Activated CD8-positive, alpha-beta memory T cell treated with anti-CD3 and anti-CD28 coated beads for 36 hours (primary cell): Measurements from ENCODE around the gene CRB3. TPM values are rescaled to one million over a fixed set of nuclear protein-coding genes. Genes with fewer than 3 reads are reported as not detected.

Experiments used
- CTCF ChIA-PET: fragments of 350-600 bp; sonication (Branson Sonifier 250); formaldehyde crosslinking; loops from one replicate; lab custom pipeline; 2021; ENCODE audit warnings: antibody characterized with exemption; lab: Charles Lee
- POLR2A ChIA-PET: fragments of 350-600 bp; sonication (Branson Sonifier 250); formaldehyde crosslinking; loops from one replicate; lab custom pipeline; 2021; ENCODE audit warnings: antibody characterized with exemption; lab: Charles Lee
- total RNA-seq, 2 experiments: library from RNA; stranded (reverse); gene quantifications; one replicate each; pipeline ENCODE4 v1.2.3, GENCODE V29; 2021

Gene CRB3
- total RNA-seq, 2 experiments from 2014 or later = 0.38 to 0.75 TPM

DNA sequence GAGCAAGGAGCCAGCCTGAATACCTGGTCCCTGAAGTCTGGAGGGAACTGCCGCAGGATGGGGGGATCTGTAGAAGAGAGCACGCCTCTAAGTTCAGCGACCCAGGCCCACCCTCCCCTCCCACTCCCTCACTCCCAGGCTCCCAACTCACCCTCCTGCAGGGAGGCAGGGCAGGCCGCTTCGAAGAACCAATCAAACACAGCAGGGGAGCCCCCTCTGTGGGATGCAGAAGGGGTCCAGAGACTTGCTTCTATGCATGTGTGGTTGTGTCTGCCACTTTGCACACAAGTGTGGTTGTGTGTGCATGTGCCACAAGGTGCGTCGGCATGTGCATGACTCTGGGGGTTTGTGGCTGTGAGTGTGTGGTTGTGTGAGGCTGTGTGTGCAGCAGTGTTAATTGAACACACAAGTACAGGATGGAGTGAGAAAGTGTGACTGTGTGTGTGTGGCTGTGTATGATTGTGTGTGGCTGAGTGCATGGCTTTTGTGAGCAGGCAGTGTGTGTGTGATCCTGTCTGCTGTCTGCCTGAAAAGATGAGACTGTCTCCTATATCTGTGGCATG lies 15.8 kb downstream of the CRB3 start:
- CTCF ChIA-PET = interaction anchor here (1.7 to 2.7 kb wide), 2 partner anchors 25 to 259 kb away, joined by 5 to 8 read pairs; no protein-coding TSS in a partner anchor
- POLR2A ChIA-PET = no interaction called here

DNA sequence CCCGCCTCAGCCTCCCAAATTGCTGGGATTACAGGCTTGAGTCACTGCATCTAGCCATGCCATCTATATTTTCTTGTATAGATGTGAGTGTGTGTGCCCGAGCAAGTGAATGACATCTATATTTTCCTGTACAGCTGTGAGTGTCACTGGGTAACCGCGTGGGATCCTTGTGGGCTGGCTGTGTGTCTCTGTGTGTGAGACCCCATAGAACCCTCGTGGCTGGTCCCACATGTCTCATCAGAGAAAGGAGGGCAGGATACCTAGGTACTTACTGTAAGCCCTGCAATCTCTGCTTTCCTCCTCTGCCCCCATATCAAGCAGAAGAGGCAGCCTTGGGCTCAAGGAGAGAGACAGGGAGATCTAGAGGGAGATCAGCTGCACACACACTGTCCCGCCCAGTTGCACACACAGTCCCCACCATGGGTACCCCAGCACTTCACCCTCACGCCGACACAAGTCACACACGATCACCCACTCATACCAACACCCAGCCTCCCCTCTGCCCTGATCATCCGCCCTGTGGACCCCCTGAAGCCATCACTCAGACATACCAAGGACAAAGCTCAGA lies 16.9 kb downstream of the CRB3 start:
- ChIA-PET POLR2A (interaction anchor here (0.5 to 1.7 kb wide), 13 partner anchors 8 to 1255 kb away, joined by 3 to 10 read pairs (median 3); partner anchors contain the start of genes GTF2F1, KHSRP, TUBB4A and VAV1), CTCF (interaction anchor here (0.6 to 2.7 kb wide), 12 partner anchors 9 to 295 kb away, joined by 3 to 11 read pairs (median 4); partner anchors contain the start of genes CLPP, KHSRP and SLC25A23)

DNA sequence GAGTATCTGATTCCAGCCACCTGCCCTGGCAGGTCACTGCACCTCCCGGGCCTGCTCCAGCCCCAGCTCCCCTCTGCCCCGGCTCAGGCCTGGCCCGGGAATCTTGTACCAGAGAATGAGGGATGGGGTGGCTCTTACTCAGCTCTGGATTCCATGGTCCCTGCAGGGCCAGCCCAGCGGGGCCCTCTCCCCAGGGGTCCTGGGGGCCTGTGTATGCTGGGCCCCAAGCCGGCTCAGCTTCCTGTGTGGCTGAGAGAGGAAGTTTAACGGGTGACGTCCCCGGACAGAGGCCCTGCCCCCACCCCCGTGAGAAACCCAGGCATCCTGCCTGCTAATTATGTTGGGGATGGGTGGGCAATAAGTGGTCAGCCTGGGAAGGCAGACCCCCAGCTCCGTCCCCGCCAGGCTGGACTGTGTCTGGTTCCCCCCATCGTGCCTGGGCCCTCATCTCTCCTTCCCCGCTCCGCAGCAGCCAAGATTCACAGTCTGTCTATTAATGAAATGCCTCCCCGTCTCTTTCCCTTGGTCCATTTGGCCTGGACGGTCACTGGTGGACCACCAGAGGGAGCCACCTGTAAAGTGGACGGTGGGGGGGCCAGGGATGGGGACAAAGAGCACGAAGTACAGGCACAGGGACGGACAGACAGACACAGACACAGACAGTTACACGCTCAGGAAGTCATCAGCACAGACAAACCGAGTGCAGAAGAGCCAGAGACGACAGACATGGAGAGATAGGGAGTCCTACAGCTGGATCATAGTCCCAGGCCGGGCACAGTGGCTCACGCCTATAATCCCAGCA lies 17.7 kb downstream of the CRB3 start, which contains the start of gene DENND1C:
DENND1C (minus strand) TSS at position 247 of the 802 bp plus-strand sequence; CDS start at position 155, 92 bp downstream.
- CTCF ChIA-PET = interaction anchor here (0.6 to 2.7 kb wide), 12 partner anchors 9 to 290 kb away, joined by 3 to 11 read pairs (median 4); partner anchors contain the start of genes KHSRP and SLC25A23
- POLR2A ChIA-PET = interaction anchor here (0.5 to 1.7 kb wide), 14 partner anchors 8 to 319 kb away, joined by 3 to 10 read pairs (median 3); partner anchors contain the start of genes GTF2F1, KHSRP, TUBB4A and VAV1

DNA sequence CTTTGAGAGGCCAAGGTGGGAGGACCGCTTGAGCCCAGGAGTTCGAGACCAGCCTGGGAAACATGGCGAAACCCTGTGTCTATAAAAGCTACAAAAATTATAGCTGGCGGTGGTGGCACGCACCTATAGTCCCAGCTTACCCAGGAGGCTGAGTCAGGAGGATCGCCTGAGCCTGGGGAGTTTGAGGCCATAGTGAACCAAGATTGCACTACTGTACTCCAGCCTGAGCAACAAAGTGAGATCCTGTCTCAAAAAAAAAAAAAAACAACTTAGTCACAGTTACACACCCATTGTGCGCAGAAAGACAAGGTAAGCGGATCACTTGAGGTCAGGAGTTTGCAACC lies 18.2 kb downstream of the CRB3 start:
- CTCF ChIA-PET = interaction anchor here (0.6 to 2.7 kb wide), 6 partner anchors 8 to 289 kb away, joined by 3 to 11 read pairs (median 5); no protein-coding TSS in a partner anchor
- POLR2A ChIA-PET = interaction anchor here (1.1 to 1.7 kb wide), 2 partner anchors 57 to 319 kb away, joined by 3 to 10 read pairs; partner anchors contain the start of gene KHSRP

DNA sequence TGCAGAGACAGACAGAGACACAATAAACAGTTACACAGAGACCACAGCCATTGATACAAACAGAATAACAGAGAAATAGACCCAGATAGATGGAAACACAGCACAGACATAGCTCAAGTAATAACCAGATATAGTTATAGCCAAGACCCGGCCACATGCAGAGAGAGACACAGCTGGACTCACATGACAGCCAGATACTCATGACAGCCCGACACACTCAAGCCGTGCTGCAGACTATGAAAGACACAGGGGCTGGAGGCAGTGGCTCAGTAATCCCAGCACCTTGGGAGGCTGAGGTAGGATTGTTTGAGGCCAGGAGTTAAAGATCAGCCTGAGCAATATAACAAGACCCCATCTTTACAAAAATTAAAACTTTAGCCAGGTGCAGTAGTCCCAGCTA lies 19.2 kb downstream of the CRB3 start:
- ChIA-PET CTCF (no interaction called here), POLR2A (no interaction called here)

DNA sequence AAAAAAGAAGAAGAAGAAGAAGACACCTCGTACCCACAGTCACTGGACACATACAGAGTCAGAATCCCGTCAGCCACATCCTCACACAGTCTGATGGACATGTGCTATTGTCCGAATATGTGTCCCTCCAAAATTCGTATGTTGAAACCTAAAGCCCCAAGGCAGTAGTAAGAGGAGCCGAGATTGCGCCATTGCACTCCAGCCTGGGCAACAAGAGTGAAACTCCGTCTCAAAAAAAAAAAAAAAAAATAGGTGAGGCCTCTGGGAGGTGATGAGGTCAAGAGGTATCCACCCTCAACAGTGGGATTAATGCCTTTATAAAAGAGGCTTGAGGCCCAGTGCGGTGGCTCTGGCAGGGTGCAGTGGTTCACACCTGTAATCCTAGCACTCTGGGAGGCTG lies 20.2 kb downstream of the CRB3 start:
- CTCF ChIA-PET = no interaction called here
- POLR2A ChIA-PET = no interaction called here

DNA sequence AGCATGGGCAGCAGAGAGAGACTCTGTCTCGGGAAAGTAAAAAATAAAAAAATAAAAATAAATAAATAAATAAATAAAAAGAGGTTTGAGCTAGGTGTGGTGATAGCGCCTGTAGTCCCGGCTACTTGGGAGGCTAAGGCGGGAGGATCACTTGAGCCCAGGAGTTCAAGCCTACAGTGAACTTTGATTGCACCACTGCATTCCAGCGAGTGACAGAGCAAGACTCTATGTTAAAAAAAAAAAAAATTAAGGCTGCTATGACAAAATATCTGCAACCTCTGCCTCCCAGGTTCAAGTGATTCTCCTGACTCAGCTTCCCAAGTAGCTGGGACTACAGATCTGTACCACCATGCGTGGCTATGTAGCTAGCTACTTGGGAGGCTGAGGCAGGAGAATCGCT lies 20.8 kb downstream of the CRB3 start:
- CTCF ChIA-PET = no interaction called here
- POLR2A ChIA-PET = interaction anchor here (0.7 kb wide), 1 partner anchor 426 kb away, joined by 3 read pairs; no protein-coding TSS in a partner anchor

DNA sequence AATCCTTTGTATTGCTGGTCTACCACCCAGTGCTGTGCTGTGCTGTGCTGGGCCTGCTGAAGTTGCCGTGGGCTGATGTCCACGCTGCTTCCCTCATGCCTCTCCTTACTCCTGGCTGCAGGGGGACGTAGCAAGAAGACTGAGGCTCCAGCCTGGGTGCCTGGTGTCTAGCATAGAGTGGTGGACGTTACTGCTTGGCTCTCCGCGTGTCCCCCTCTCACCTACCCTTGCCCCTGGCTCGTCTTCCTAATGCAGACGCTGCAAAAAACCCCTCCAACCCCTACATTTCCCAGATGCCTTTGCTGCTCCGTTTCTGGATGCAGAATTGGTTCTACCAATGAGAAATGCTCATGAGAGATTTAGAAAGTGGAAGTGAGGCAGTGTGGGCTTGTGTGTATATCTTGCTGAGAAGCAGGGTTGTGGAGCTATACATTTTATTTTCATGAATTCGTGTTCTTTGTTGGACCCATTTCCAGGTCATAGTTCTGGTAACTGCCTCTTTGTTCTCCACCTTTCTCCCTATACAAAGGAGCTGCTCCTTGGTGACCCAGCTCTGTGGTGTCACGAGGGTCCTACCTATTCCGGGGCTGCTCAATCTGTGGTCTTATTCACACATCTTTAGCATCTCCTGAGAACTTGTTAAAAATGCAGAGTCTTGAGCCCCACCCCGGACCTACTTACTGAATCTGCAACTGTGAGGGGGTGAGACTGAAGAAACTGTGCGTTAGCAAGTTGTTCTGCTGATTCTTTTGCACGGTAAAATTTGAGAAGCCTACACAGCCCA lies 25.4 kb downstream of the CRB3 start:
- POLR2A ChIA-PET = interaction anchor here (0.6 to 1.2 kb wide), 3 partner anchors 8 to 161 kb away, joined by 3 to 5 read pairs (median 5); partner anchors contain the start of gene DENND1C
- CTCF ChIA-PET = interaction anchor here (1.0 to 2.6 kb wide), 3 partner anchors 8 to 24 kb away, joined by 3 to 11 read pairs (median 6); partner anchors contain the start of gene DENND1C

DNA sequence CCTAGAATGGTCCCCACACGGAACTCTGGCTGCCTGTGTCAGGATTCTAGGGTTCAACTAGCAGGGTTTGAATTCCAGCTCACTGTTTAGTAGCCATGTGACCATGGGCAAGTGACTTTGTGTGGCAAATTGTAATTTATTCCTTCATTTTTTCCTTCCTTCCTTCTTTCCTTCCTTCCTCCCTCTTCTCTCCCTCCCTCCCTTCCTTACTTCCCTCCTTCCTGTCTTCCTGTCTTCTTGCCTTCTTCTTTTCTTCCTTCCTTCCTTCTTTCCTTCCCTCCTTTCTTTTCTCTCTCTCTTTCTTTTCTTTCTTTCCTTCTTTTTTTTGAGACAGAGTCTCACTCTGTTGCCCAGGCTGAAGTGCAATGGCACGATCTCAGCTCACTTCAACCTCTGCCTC lies 26.1 kb downstream of the CRB3 start:
- CTCF ChIA-PET = interaction anchor here (1.0 to 2.6 kb wide), 3 partner anchors 9 to 24 kb away, joined by 3 to 11 read pairs (median 6); partner anchors contain the start of gene DENND1C
- POLR2A ChIA-PET = interaction anchor here (0.6 to 1.2 kb wide), 3 partner anchors 9 to 162 kb away, joined by 3 to 5 read pairs (median 5); partner anchors contain the start of gene DENND1C

DNA sequence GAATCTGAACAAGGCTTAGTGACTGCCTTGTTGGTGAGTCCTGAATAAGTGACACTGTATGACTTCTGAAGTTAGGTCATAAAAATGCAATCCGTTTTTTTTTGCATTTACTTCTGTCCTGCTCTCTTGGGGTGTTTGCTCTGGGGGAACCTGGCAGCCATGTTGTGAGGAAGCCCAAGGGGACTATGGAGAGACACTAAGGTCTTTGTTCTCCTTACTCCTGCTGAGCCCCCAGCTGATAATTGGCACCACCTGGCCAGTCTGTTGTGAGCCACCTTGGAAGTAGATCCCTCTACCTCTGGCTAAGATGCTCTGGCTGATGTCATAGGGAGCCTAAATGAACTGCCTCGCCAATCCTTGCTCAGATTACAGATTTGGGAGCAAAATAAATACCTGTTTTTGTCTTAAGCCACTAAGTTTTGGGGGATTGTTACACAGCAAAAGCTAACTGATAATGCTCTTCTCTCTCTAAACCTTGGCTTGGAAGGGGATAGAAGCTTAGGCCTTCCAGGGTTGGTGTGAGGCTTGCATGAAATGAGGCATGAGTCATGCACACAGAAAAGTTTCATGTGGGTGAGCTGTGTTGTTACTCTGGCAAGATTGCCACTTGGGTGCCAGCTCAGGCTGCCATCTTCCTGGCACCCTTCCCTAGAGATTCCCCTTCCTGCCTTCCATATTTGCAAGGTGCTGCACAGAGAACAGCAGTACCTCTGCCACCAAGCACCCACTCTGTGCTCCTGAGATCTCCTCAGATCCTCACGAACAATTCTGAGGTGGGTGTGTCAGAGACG lies 27.9 kb downstream of the CRB3 start:
- ChIA-PET CTCF (interaction anchor here (0.7 to 2.5 kb wide), 4 partner anchors 8 to 16 kb away, joined by 3 to 7 read pairs (median 4); no protein-coding TSS in a partner anchor), POLR2A (interaction anchor here (0.6 to 0.9 kb wide), 3 partner anchors 11 to 368 kb away, joined by 3 read pairs; partner anchors contain the start of gene DENND1C)

DNA sequence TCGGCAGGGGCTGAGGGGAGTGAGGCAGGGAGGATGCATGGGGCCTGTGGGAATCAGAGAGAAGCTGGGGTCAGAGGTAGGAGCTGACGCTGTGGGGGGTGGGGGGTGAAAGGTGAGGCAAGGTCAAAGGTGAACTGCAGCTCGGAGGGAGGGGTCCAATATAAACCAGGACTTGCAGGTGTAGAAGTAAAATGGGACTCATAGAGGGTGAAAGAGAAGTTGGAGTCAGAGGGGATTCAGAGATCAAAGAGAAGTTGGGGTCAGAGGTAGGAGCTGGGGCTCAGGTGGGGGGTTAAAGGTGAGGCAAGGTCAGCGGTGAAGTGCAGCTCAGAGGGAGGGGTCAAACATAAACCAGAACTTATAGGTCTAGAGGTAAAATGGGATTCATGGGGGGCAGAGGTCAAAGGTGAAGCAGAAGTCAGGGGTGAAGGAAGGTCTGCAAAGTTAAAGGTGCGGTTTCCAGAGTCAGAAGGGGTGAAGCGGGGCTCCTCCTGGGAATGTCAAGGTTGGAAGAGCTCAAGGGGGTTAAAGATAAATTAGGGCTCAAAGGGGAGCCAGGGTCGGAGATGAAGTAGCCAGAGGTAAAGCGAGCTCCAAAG lies 30.5 kb downstream of the CRB3 start:
- POLR2A ChIA-PET = no interaction called here
- CTCF ChIA-PET = interaction anchor here (1.5 kb wide), 1 partner anchor 11 kb away, joined by 4 read pairs; no protein-coding TSS in a partner anchor

DNA sequence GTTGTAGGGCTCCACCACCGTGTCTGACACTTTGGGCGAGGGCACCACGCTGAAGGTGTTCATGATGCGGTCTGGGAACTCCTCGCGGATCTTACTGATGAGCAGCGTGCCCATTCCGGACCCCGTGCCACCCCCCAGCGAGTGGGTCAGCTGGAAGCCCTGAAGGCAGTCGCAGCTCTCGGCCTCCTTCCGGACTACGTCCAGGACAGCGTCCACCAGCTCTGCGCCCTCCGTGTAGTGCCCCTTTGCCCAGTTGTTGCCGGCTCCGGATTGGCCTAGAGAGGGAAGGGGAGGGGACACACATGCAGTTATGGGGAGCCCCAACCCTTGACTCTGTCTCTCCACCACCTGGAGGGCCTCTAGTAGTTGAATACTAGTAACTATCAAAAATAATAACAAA lies 31.9 kb downstream of the CRB3 start:
- CTCF ChIA-PET = interaction anchor here (1.5 kb wide), 1 partner anchor 9 kb away, joined by 4 read pairs; no protein-coding TSS in a partner anchor

DNA sequence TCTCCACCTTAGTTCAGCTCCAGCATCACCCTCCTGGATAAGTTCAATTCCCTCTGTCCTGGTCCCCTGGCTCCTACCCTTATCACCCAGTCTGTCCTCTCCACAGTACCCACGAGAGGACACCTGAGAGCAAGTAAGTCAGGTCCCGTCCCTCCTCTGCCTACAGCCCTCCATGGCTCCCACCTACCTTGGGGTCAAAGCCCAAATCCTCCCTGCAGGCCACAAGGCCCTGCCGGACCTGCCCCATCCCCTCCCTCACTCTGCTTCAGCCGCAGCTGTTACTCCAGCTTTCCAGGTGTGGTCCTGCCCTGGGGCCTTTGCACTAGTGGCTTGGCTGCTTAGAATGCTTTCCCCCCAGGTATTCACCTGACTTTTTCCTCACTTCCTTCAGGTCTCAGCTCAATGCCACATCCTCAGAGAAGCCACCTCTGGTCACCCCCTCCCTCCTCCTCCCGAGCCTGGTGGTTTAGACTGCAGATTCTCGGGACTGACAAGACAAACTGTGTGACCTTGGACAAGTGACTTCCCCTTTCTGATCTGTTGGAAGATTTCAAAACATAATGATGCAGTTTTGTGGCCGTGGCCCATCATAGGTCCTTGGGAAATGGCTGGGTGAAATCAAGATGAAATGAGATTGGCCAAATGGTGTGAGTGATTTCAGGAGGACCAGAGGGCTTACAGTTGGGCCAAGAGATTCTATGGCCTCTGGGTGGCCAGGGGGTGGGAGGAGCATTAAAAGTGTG lies 34.4 kb downstream of the CRB3 start:
- CTCF ChIA-PET = interaction anchor here (1.3 kb wide), 1 partner anchor 18 kb away, joined by 6 read pairs; no protein-coding TSS in a partner anchor
- POLR2A ChIA-PET = no interaction called here

More for the DNA sequence above, 31.9 kb downstream of the CRB3 start:
- POLR2A ChIA-PET = no interaction called here

DNA sequence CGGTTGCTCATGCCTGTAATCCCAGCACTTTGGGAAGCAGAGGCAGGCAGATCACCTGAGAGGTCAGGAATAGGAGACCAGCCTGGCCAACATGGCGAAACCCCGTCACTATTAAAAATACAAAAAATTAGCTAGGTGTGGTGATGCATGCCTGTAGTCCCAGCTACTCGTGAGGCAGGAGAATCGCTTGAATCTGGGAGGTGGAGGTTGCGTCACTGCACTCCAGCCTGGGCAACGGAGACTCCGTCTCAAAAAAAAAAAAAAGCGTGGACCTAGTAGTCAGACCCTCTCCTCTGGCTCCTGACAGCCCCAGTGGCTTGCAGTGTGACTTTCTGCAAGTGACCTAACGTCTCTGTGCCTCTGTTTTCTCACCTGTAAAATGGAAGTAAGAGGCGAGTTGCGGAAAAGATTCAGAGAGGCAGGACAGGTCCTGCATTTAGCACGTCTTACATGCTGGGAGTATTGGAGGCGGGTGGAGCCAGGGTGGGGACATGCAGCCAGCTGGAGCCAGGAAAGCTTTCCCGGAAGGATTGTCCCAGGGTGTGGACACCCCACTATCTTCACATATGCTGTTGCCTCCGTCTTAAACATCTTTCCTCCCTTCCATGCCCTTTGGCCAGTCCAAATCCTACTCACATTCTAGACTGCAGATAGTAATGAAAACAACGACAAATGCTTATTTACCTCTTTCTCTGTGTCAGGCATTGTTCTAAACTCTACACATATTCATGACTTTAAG lies 35.1 kb downstream of the CRB3 start:
- CTCF ChIA-PET = interaction anchor here (0.5 to 1.6 kb wide), 4 partner anchors 9 to 74 kb away, joined by 3 to 6 read pairs (median 3); partner anchors contain the start of gene DENND1C
- POLR2A ChIA-PET = no interaction called here
